ENCODE data around the gene SEC11A.
A peak's percentile ranks its signal among the peaks of the same experiment; 100 is the strongest.
"Not testable (repeated sequence)": the region's sequence is repeated elsewhere in the genome, so short reads cannot be mapped to it uniquely, and the experiment has no call there.

Gene SEC11A

GRCh38 chr15:84669726-84670125 is 46.2 kb downstream of the SEC11A start:
- DNase-seq: peak; percentile 42

GRCh38 chr15:84668221-84668982 is 47.5 kb downstream of the SEC11A start:
- DNase-seq: no peak

- DNase-seq: no peak
Observed at GRCh38 chr15:84666373-84666772, 49.6 kb downstream of the SEC11A start.

GRCh38 chr15:84661001-84661400 is 54.9 kb downstream of the SEC11A start:
- no peak for DNase-seq

DNA sequence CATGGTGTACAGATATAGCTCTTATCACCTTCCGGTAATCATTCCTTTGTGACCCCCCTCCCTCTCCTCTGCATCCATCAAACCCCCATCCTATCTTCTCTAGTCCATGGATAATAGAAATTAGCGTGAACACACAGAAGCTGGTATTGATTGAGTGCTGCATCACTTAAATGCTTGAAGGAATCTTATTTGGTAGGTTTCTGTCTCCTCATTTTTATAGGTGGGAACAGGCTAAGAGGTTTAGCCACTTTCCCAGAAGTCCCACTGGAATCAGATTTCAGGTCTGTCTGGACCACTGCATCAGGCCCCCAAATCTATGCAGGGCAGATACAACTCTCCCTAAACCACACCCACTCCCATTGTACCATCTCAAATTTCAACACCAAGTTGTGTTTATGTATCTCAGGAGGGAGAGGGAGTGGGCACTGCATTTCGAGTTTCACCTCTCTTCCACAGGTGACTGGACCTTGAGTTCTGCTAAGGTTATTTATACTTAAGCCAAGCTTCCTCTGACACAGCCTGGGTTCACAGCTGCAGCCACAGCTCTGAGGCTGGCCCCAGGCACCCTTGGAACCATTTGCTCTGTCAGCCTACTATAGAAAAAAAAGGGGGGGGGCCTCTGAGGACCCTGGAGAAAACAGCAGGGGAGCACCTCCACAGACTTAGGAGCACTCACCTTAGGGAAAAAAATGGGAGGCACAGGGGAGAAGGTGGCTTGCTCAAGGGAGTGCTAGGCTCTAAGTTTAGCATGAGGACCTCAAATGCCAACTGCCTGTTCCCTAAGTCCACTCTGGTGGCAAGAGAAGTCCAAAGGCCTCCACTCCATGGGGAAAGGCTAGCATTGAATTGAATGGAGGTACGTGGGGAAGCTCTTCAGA is 55.8 kb downstream of the SEC11A start:
- no peak for DNase-seq

DNA sequence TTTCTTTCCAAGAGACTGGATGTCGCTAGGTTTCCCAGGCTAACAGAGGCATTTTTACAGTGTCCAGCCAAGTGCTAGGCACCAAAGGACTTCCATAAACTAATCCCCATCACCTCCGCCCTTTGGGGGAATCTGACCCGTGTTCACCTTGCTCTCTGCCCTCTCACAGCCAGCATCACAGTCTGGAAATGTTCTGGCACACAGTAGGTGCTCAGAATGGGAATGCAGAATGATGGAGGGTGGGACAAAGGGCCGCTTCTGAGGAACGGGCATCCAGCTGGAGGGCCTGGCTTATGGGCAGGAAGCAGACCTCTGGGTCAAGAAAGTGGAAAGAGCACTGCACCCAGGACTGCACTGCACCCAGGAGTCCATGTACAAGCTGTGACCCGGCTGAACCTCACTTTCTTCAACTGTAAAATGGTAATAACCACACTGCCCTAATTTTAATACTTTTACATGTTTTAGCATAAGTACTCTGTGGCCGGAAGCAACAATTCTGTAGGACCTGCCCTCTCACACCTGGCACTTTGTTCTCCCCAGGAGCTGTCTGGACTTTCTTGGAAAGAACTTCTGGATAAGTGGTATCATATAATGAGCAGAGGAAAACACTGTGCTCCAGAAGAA is 57.0 kb downstream of the SEC11A start:
- DNase-seq: no peak

DNA sequence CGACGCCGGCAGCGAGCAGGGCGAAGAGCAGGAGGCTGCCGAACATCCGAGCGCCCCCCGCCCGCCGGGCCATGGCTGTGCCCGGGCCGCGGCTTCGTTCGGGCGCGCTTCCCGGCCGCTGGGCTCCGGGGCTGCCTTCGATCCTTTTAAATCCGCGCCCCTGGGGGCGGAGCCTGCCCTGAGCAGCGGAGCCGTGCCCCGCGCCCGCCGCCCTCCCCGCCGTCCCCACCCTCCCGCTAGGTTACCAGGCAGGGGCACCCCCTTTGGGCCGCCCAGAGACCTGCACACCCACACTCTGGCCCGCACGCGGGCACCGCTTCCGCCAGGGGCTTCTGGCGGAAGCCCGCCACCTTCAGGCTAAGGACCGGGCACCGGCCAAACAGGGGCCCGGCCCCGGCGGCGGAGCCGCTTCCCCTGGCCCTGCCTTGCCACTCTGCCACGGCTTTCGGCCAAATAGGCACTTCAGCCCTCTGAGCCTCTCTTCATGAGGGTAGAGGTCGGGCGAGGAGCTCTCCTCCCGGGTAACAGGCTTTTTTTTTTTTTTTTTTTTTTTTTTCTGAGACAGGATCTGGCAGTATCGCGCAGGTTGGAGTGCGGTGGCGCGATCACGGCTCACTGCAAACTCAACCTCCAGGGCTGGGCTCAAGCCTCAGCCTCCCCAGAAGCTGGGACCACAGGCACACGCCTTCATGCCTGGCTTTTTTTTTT is 57.7 kb downstream of the SEC11A start, which contains the start of gene NMB:
NMB (minus strand) TSS at position 120 of the 708 bp plus-strand sequence; CDS start at position 73, 47 bp downstream.
- peak; percentile 82 for DNase-seq

GRCh38 chr15:84657748-84658079 is 58.2 kb downstream of the SEC11A start:
- no peak for DNase-seq

DNA sequence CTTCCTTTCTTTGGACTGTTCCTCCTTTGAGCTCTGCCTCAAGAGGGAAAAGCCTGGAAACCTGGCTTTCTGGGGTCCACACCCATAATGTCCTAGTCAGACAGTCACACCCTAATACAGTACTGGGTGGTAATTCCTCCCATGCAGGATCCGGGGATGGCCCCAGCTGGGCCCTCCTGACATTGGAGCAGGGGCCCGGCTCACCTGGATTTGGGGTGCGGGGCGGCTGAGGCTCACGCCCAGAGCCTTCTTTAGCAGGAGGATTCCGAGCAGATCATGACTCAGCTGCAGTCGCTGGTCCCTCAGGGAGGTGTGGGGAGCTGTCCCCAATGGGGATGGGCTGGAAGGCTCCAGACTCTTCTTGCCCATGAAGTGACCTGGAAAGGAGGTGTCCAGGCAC is 59.0 kb downstream of the SEC11A start:
- DNase-seq: no peak

DNA sequence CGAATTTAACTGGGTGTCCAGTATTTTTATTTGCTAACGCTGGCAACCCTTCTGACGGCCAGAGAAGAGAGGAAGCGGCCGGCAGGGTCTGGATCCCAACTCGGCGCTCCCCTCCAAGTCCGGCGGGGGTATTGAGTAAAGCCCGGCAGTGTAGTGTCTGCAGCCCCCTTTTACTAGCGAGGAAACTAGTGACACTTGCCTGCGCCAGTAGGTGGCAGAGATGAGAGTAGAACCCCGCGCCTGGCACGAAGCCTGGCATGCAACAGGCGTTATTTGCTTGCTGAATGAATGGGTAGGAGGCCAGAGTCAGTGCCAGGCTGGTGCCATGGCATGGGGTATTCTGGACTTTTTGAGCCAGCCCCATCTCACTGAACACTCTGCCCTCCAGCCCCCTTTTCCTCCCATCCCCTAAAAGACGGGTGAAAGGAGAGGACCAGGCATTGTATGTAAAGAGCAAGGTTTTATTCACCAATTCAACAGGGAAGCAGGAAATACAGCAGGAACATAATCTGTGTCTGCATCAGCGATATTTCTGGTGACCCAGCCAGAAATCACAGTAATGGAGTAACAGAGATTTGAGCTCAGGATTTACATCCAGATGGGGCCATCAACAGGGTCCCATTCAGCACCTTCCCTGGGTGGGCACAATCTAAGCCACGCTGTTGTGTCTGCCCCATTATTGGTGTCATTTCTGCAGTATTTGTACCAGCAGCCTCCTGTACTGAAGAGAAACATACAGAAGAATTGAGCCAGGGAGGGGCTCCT is 61.1 kb downstream of the SEC11A start:
- peak; percentile 78 for DNase-seq

DNA sequence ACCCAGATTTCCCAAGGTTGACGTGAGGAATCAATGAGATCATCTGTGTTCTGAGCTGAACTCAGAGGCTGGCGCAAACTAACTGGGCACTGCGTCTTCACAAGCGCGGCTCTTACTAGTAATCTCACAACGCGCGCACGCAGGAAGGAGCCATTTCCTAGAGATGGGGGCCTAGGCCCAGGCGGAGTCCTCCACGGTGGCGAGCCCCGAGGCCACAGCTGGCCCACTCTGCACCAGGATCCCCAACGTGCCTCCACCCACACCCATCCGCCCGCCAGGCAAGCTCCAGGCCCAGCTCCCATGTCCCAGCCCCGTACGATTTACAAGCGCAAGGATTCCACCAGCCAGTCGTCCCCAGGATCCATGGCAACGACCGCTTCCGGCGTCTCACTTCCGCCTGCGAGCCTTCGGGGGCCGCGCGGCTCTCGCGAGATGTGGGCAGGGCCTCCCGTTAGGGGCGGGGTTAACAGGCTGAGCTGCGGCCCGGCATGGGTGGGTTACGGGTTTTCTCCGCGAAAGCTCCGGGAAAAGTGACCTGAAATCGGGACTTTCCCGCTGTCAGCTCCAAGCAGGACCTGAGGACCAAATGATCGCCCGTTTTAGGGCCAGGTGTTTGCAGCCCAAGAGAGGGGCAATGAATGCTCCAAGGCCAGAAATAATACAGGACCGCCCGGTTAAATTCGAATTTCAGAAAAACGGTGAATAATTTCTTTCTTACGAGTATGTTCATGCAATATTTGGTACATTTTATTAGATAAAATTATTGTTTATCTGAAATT is 61.8 kb downstream of the SEC11A start, which contains the start of gene WDR73:
WDR73 (minus strand) TSS at position 374 of the 779 bp plus-strand sequence; CDS start at position 365, 9 bp downstream.
- peak; percentile 98 for DNase-seq

DNA sequence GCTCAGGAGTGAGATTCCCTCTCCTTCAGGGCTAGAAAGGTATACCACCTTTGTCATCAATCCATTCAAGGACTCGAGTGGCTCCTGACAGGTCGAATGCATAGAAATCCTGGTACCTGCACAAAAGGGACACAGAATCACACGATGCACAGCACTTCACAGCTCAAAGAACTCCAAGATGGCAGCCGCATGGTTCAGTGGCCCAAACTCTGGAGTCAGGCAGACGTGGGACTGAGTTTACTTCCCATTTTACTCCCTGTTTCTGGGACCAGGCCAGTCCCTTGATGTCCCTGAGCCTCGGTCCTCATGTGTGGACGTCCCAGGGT is 62.4 kb downstream of the SEC11A start:
- DNase-seq: no peak

DNA sequence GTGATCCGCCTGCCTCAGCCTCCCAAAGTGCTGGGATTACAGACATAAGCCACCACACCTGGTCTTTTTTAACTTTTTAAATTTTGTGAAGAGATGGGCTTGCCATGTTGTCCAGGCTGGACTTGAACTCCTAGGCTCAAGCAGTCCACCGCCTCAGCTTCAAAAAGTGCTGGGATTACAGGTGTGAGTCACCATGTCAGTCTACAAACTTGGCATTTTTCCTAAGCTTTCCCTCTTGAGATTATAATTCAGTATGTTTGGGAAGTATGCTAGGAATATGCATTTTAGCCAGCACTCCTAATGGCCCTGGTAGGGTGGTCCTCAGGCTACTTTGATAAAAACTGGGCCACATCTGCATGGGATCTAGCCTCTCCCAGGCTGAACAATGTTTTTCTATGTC is 66.2 kb downstream of the SEC11A start:
- DNase-seq: no peak

GRCh38 chr15:84648539-84648938 is 67.4 kb downstream of the SEC11A start:
- DNase-seq: no peak

DNA sequence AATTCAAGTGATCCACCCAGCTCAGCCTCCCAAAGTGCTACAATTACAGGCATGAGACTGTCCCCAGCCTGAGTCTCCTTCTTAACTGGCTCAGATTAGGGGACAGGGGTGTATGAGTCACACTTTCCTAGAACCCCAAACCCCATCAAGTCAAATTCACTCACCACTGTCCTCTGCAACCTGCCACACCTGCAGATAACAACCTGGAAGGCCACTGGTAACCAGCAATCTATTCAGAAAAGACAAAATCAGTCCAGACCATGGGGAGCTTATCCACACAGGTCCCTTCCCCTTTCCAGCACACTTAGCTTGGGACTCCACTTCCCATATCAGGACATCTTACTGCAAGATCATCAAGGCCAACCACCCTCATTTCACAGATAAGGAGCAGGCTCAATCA is 68.2 kb downstream of the SEC11A start:
- DNase-seq: no peak

GRCh38 chr15:84645997-84646396 is 69.9 kb downstream of the SEC11A start:
- DNase-seq: no peak

DNA sequence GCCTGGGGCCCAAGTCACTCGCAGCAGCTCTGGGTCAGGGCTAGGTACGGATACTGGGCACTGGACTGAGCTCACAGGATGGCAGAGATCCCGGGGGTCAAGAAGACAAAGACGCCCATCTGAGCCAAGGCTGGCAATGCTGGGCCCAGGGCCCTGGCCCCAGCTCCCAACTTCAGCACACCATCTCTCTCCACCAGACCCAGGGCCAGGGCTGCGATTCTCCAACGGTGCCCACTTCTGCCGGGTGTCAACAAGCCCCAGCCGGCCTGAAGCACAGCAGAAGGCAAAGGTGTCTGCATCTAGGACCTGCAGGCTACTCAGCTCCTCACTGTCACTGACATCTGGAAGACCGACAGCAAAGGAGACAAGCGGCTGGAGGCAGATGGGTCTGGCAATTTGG is 70.4 kb downstream of the SEC11A start:
- DNase-seq: no peak

- DNase-seq: no peak
Observed at GRCh38 chr15:84643838-84644237, 72.1 kb downstream of the SEC11A start.

DNA sequence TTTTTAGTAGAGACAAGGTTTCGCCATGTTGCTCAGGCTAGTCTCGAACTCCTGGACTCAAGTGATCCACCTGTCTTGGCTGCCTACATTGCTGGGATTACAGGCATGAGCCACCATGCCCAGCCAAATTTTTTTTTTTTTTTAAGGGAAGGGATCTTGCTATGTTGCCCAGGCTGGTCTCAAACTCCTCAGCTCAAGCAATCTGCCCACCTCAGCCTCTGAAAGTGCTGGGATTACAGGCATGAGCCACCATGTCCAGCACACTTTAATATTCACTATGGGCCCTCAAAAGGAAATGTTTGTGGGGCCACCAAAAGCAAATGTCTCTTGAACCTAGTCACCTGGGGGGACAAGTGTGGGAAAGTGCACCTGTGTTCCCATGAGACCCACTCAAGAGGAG is 73.3 kb downstream of the SEC11A start:
- not testable (repeated sequence) for DNase-seq

DNA sequence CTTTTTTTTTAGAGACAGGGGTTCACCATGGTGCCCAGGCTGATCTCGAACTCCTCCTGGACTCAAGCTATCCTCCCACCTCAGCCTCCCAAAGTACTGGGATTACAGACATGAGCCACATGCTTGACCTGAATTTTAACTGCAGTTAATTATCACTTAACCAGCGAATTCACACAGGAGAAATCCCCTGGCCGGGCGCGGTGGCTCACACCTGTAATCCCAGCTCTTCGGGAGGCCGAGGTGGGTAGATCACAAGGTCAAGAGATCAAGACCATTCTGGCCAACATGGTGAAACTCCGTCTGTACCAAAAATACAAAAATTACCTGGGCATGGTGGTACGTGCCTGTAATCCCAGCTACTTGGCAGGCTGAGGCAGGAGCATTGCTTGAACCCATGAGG is 74.1 kb downstream of the SEC11A start:
- DNase-seq: not testable (repeated sequence)

DNA sequence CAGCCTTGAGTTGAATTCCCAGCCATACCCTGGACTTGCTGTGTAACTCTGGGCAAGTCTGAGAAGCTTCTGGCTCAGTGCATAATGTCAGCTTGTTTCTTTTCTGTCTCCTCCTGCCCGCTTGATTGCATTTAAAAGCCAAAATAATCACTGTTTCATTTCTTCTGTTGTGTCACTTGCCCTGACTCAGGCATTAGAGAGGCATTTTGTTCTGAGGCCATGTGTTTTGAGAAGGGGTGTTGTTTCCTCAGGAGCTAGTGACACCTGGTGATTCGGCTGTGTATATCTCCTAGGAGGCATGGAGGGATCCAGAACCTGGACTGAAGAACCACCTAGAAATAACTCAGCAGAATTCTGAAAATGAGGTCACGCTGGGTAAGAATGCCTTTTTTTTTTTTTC is 77.8 kb downstream of the SEC11A start:
- DNase-seq: no peak
